GM21390 (cell line): Measurements from ENCODE around the gene SLC1A2.

Source experiments
- ATAC-seq: cut with Tn5 transposase; IDR thresholded peaks from one replicate; pipeline ENCODE4 v1.9.1; 2021; ENCODE audit not compliant: unreplicated experiment

Gene SLC1A2

DNA sequence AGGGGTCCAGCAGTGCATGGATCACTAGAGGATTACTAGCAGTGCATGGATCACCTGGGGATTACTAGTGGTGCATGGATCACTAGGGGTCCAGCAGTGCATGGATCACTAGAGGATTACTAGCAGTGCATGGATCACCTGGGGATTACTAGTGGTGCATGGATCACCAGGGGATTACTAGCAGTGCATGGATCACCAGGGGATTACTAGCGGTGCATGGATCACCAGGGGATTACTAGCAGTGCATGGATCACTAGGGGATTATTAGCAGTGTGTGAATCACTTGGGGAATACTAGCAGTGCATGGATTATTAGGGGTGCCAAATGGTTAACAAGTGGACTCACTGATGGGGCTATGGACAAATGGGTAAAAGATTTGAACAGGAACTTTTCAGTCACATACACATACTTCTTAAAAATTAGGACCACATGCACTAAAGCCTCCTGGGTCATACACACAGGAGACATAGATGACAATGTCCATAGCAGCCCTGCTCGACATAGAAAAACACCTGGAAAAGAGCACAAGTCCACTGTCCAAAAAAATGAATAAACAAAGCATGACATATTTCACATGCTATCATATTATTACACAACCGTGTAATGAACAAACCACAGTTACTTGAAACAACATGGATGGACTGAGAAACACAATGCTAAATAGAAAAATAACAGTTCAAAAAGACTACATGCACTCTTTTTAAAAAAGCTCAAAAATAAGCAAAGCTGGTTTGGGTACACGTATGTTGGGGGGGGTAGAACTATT, 170.6 kb downstream of the SLC1A2 start:
- no peak for ATAC-seq

DNA sequence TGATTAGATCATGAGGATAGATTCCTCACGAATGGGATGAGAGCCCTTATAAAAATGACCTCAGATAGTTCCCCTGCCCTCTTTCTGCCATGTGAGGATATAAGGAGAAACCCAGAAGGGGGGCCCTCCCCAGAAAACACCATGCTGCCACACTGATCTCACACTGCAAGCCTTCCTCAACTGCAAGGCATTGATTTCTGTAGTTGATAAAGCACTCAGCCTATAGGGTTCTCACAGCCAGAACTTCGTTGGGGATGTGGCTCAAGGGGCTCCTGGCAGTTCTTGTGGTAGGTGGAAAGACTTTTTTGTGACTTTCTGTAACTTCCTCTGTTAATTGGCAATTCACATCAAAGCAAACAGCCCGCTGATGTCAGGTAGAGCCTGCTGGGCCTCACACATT, 171.5 kb downstream of the SLC1A2 start:
- no peak for ATAC-seq

DNA sequence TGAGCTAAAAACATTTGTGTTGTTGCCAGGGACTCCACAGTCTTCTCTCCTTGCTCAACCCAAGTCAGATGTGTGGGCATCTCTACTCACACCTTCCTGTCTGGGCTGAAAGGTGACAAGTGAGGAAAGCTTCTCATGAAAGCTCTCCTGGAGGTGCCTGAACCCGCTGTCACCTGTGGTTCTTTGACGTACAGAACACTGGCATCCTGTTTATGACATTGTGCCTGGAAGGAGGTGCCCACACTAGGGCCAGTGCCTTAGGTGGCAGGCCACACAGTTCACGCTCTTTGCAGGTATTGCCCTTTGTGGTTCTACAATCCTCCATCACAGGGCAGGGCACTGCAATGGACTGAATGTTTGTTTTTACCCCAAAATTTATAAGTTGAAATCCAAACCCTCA, 171.9 kb downstream of the SLC1A2 start:
- no peak for ATAC-seq

DNA sequence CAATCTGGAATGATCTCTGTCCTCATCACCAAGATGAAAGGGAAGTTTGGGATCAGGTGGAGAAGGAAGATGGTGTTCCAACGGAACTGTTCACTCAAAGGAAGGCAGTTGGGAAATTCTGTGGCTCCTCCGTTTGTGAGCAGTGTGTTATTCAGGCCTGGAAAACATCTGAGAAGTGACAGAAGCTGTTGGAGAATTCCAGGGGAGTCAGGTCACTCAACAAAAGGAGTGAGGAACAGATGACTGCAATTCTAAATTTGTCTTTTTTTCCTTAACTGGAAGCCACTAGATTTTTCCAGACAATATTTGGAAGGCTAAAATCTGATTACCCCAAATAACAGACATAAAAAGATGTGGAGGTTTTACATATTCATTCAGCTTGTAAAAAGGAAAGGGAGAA, 172.6 kb downstream of the SLC1A2 start:
- no peak for ATAC-seq

DNA sequence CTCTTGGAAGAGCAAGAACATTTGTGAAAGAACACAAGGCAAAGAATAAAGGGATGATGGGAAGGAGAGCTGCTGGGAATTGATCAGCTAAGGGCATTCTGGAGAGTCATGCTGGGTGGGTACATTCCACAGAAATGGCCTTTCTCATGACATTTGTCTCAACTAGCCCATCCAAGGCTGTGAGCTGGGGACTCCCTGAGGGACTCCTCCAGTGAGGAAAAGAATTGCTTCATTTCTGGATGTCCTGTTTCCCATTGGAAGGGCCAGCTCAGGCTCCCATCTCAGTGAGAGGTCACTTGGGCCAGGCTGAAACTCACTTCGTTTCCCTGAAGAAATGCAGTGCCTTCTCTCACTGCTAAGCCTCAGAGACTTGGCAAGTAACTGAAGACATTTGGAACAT, 173.6 kb downstream of the SLC1A2 start:
- no peak for ATAC-seq

DNA sequence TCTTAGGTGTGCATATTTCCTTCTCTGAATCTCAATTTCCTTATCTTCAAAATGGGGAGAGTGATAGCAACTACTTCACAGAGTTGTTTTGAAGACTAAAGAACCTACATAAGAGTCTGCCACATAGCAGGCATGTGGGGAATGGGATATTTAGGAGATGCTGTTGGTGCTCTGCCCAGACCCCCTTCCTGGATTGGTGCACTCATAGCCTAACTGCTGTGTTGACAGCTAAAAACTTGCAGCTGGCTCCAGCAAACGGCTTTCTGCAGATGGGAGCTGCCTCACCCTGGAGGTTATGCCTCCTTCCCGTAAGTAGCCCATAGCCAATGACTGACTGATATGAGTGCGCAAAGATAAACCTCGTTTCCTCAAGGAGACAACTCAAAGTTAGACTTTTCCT, 174.3 kb downstream of the SLC1A2 start:
- no peak for ATAC-seq

DNA sequence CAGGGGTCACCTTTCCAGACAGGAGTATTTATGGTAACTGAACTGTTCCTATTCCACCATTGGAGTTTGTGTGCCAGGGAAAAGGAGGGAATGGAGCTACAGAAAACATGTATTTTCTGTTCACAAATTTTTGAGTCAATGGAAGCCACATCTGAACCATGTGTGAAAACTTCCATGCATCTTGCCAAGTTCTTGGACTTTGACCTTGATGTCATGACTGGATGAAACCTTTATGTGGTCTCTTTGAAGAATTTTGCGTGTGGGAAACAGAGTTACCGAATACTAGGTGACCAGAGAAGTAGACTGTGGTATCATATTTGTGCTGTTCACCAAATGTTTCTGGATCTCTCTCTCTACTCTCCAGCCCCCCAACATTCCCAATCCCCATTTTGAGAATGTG, 175.6 kb downstream of the SLC1A2 start:
- ATAC-seq = no peak

DNA sequence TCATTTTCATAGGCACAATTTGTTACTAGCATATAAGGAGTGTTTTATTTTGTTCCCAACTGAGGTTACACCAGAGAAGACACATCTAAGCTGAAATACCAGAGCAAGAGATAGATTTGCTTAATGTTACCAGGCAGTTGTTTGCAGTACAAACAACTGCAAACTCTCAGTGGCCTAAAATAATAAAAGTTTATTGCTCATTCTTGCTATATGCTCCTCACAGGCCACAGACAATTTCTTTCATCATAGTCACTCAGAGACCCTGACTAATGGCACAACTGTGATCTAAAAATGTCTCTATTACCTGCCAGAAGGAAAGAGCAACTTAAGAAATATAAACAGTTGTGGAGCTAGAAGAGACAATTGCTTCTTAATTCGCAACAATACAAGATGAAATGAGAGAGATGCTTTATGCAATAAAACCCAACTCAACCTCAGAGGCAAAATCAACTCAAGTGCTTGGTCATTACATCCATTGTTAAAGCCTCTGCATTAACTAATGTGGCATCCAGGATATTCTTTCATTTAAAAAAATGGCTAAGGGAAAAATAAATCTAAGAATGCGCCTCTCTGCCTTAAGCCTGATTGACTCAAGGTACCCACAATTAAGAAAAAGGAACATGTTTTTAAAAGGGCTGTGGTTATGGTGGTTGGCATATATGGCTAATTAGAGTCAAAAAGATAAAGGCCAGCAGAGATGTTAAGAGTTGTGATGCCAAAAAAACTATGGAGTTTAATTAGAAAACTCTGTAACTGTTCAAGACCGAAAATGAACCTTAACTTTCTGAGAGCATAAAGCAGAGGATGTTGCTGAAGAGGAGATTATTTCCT, 176.7 kb downstream of the SLC1A2 start:
- ATAC-seq = no peak

DNA sequence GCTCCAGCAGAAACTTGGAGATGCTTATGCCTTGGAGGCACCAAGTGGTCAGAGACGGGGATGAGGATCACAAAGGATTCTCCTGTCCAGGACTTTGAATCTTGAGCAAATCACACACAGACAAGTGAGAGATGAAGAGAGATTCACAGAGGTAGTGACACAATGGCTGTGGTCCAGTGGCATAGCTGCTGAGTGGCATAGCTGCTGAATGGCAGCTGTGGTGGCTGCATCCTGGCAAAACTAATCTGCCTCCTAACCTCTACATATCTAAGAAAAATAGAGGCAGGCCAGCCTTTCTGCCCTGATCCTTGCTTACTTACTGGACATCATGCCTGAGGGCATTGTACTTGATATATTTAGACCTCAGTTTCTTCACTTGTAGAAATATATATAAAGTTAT, 177.8 kb downstream of the SLC1A2 start:
- ATAC-seq = no peak

DNA sequence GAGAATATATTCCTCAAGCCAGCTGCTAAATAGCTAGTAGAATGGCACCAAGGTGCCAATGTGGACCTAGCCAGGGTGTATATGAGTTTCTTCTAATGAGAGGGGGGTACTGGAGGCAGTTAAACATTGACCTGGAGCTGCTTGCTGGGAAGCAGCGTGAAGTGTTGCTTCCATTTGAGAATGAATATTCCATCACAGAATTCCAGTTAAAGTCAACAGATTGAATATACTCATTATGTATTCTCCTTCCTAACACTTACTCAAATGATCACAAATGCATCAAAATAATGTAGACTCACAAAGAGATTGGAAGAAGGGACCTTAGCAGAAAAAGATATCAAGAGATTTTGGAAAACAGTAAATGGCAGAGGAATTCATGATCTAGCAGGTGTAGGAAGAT, 178.3 kb downstream of the SLC1A2 start:
- no peak for ATAC-seq

DNA sequence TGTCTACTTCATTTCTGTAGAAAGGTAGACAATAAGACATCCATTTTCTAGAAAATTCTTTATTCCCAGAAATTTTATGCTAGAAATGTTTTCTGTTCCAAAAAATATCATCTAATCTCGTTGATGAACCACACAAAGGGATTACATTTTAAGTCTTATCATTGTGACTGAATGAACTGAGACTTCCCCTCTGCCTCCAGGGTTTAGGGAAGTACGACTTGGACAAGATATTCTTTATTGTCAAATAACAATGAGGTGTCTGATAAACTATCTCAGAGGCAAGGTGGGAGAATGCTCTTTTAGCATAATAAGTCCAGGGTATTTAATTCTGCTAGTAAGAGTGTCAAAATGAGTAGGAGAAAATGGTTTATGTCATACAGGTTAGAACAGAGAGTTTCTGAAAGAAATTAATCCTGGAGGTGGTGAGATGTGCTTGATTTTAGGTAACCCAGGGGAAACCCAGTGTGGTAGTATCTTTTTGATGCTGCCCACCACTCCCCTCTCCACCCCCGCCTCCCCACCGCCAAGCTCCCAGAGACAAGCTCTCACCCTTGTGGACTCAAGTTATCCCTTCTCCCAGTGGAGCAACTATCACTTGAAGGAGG, 179.8 kb downstream of the SLC1A2 start:
- no peak for ATAC-seq

DNA sequence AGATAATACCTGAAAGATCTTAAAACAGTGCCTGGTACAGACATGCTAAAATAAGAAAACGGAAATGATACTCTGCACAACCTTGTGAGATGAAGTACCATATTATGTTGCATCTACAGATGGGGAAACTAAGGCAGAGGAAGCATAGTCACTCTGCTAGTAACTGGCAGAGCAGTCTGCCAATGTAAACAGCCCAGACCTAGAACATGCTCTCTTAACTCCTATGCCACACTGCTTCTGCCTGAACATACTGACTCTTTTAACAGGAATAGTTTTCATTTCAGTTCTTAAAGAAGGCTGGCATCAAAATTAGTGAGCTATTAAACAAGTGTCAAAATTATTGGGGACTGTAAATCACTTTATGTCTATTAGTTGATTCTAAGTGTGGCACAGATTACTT, 180.5 kb downstream of the SLC1A2 start:
- ATAC-seq = no peak

DNA sequence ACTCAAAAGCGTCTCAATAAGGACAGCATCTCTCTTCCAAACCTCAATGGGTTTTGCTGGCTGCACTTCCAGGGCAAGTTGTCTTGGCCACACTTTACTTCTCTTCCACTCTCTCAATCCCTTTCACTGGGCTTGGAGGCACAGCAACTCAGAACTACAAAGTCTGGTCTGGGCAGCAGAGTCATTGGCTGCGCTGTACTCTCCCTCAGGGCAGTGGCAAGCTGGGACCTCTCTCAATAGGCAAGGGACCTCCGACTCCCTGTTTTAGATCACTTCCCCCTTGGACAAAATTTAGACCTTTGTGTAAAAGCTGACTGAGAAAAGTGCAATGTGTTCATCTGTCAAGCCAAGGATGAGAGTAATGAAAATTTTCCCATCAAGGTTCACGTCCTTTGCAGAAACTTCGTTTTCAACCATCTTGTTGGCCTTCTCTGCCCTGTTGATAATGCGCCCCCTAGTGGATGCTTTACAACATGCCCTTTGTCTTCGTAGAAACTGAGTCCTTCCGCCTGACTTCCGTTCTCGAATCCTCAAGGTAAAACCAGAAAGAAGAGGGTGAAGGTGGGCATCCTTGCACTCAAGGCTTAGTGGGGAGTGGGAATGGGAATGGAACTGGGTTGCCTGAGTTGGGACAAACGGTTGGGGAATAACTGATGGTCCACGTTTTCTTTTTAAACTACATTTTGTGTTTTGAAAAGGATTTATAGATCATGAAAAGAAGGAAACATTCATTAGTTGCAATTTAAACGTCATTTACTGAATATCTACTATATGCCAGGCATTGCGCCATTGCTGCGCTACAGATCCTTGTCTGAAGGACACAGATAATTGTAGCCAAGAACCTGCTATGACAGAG, 181.3 kb downstream of the SLC1A2 start:
- no peak for ATAC-seq

DNA sequence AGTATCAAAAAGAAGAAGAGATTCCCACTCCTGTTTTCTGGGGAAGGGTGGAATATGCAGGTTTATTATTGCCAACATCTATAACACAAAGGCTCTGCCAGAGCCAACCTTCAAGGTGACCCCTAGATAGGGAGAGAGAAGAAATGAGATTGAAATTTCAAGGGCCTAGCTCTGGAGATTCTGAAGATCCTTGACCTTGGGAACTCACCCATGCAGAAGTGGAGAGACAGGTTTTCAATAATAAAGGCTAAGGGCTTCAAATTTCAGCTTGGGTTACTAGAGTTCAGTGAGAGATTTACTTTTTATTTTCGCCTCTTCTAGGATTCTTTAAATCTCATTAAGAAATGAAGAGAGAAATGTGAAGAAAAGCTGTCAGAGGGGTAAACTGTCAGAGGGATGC, 182.0 kb downstream of the SLC1A2 start:
- no peak for ATAC-seq

DNA sequence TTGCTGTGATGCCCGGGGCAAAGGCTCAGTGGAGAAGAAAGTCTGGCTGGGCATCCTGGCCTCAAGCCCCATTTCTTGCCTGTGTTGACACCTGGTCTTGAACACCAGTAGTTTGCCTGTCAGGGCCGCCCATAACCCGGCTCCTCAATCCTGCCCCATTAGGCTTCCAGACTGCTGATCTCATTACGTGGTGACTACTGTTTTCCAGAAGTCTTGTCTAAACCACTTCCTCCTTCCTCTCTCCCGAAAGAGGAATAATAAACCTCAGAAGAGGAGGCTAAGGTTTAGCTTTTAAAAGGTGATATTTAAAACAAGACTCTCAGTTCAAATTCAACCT, 182.7 kb downstream of the SLC1A2 start:
- ATAC-seq = no peak

DNA sequence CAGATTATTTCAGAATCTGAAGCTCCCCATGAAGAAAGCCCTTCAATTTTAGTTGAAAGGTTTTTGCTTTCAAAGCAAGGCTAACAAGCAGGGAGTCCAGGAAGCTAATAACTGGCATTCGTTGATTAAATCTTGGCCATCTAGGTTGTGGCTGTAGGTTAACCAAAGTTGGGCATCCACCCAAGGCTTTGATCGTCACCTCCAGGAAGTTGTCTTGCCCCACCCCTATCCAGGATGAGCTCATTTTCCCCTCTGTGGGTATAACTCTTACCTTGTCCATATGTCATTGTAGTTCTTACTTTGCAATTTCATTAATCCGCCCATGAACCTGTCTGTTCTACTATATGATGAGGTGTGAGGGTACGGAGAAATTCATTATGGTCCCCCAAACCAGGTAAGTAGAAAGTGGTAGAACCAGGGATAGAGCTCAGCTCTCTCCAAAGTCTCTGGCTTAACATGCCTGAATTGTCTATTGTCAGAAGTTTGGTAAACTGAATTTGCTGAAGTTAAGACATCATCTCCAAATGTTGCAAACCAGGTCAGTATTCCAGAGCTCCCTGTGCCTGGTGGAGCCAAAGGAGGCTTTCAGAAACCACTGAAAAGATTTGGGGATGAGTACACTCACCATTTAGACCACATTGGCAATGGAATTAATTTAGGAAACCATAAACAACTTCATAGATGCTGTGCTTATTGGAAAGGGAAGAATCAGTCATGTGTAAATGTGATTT, 183.3 kb downstream of the SLC1A2 start:
- ATAC-seq = no peak

DNA sequence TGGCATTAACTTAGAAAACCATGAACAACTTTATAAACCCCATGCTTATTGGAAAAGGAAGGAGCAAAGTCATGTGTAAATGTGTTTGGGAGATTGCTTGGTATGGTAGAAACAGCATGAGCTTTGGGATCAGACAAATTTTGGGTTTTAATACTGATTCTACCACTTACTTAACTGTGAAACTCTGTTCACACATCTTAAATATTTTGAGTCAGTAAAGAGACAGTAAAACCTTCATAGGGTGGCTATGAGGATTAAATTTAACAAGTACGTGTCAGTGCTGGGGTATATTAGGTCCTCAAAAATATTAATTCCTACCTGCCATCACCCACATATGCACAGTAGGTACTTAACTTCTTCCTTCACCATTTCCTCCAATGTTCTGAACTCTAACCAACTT, 183.9 kb downstream of the SLC1A2 start:
- ATAC-seq = no peak

DNA sequence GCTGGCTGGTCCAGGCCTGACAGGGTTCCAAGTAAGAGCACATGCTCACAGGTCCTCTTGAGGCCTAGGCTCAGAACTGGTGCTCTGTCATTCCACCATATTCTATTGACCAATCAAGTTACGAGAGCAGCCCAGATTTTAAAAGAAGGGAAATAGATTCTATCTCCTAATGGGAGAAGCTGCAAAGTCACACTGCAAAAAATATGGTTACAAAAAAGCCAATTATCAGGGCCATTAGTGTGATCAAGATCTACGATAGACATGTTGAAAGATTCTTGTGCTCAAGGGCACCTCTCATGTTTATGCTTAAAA, 184.2 kb downstream of the SLC1A2 start:
- no peak for ATAC-seq

DNA sequence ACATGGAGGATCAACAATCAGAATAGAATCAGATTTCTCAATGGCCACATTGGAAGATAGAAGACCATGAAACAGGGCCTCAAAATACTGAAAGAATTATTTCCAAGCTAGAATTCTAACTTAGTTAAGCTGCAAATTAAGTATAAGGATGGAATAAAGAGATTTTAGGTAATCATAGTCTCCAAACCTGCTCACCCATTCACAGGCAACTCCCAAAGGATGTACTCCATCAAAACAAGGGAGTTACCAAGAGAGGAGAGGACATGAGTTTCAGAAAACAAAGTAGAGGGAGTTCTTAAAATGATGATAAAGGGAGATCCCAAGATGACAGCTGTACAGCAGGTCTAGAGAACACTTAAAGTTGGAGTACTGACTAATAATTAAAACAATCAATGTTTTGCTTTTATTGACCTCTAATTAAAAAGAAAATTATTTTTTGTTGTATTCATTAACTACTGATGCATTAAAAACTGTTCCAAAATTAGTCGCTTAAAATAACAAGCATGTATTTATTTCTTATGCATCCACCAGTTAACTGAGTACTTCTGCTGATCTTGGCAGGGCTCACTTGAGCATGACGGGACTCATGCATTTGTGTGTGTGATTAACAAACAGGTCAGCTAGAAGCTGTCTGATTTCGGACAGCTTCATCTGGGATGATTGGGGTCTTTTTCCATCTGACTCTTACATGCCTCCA, 184.8 kb downstream of the SLC1A2 start:
- no peak for ATAC-seq

DNA sequence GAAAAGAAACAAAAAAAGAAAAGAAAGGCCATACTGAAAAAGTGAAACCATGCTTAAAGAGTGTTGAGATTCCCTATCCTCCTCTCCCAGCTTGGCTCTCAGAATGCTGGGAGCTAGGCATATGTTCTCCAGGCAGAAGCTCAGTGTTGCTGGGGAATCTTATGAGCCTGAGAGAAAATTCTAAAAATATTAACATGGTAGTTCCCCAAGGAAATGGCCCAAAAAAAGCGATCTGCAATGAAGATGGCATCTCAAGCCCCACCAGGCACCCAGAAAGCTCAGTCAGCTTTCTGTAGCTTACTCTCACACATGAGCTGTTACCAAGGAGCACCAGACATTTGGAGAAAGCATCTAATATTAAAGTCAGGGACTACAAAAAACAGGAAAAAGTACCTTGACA, 185.8 kb downstream of the SLC1A2 start:
- ATAC-seq = no peak
